Stimulated activated CD8-positive, alpha-beta memory T cell treated with anti-CD3 and anti-CD28 coated beads, Interleukin-2, amount 100 ng/mL, for 1 hour (primary cell): ENCODE measurements around the gene TMEM167B.

Experiments used
- DNase-seq, 2 donors: peaks; one replicate each; pipeline ENCODE4 v3.0.0-alpha.2; 2020; ENCODE audit warnings: low read depth in 2 of 2

Gene TMEM167B

DNA sequence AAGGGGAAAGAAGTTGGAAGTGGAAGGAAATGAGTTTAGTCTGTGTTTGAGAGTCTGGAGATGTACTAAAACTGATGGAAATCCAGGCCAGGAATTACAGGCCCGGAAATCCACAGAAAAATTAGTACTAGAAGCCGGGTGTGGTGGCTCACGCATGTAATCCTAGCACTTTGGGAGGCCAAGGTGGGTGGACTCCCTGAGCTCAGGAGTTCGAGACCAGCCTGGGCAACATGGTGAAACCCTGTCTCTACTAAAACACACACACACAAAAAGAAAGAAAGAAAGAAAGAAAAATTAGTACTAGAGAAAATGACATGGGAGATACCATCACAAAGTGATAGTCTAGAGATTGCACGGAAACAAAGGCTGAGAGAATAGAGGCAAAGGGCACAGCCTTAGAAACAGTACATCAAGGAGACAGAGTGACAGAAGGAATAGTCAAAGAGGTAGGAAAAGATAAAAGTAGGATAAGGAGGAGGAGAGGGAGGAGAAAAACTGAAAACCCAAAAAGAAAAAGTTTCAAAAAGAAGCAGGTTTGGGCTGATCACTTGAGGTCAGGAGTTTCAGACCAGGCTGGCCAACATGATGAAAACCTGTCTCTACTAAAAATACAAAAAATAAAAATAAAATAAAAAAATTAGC, 10.0 kb upstream of the TMEM167B start:
- no peak for DNase-seq

DNA sequence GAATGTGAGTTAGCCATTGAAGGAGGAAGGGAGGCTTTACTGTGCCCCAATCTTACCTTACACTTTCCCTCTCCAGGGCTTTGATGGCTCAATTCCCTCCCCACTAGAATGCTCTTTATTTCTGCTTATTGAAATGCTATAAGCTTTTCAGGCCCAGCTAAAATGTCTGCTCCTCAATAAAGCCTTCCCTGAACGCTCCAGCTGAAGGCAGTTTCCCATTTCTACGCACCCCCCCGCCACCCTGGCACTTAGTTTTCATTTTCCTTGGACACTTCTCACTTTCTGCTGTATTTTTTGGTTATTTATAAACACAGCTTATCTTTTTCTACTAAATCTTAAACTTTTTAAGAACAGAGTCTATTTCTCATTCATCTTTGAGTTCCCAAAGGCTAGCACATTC, 7.1 kb upstream of the TMEM167B start:
- DNase-seq: no peak

DNA sequence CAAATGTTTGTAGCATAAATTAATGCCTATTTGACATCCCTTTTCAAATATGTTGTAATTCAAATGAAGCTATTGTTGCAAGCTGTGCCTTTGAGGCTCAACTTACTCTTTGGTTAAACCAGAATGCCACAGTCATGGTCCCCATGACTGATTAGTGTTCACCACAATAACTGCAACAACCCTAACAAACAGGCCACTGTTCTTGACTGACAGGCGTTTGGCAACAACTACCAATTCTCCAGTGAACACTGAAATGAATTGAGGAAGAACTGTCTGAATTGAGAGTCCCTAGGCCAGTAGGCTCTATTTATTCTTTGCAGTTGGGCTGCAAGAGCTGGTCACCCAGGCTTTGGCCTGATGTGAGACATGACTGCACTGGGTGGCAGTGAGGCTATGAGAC, 6.6 kb upstream of the TMEM167B start:
- no peak for DNase-seq

- DNase-seq: no peak
Measured at GRCh38 chr1:109084563-109085517, 5.7 kb upstream of the TMEM167B start.

DNA sequence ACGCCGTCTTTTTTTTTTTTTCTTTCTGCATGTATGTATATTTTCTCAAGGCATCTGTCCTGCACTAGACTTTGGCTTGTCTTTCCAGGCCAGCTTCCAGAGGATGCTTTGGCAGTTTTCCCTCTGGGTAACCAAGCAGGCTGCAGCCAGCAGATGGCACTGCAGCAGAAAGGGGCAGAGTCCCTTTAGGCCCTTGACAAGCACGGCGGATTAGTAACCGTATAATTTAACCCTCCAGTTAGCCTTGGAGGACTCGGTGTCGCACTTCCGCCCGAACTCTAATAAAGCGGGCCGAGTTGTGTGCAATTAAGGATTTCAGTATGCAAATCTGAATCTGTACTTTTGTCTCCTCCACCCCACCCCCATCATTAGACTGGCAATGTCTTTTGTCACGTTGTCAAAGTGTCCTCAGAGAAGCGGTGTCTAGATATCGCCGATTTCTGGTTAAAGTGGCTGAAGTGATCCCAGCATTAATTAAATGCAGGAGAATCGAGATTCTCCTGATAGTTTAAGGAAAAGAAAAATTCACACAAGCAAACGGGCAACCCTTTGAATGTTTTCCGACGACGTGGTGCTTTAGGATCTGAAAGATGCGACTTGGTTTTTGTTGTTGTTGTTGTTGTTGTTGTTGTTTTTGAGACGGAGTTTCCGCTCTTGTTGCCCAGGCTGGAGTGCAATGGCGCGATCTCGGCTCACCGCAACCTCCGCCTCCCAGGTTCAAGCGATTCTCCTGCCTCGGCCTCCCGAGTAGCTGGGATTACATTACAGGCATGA, 1.1 kb upstream of the TMEM167B start:
- no peak for DNase-seq

DNA sequence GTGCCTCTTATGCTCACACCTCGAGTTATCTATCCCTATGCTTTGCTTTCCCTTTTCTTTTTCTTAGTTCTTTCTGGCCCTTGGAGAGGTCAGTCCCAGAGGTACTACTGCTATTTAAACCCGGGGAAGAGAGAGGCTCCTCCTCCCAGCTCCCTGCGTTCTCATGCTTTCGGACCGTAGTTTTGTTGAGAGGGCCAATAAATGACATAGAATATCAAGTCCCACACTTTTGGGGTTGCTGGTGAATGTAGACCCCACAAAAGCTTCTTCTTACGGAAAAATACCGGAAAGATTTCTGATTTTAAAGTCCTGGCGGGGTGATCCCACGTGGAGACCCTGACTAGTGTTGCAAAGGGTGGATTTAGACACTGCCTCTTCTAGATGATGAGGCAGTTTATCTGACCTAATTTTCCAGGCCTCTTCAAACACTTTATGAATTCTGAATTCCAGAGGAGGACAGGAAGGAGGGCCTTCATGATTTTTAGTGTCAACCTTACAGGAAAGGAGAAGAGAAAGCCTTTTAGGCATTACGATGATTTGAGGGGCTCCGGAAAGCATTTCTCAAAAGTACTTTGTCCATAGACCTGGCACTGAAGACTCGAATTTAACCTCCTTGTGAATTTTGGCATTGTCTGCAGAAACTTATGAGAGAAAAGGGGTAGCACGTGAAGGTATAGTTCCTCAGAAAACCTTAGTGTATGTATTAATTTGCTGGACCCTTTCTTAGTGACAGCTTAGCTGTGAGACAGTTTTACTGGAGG, 694 bp downstream of the TMEM167B start:
- no peak for DNase-seq

DNA sequence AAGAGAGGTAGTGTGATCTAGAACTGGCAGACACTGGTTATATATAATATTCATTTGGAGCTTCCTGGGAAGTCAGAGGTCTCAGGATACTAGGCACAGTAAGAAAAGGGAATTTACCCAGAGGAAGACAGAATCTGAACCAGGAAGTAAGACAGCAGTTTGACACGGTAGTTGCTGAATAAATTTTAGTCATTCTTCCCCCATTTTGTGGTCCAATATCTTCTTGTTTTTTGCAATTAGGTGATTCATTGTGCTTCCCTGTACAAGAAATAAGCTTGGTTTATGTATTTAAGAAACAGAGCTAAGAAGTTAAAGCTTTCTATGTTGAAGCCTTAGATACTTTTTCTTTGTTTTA, 1.3 kb downstream of the TMEM167B start:
- DNase-seq: no peak

GRCh38 chr1:109094377-109094803, 3.8 kb downstream of the TMEM167B start:
- no peak for DNase-seq

DNA sequence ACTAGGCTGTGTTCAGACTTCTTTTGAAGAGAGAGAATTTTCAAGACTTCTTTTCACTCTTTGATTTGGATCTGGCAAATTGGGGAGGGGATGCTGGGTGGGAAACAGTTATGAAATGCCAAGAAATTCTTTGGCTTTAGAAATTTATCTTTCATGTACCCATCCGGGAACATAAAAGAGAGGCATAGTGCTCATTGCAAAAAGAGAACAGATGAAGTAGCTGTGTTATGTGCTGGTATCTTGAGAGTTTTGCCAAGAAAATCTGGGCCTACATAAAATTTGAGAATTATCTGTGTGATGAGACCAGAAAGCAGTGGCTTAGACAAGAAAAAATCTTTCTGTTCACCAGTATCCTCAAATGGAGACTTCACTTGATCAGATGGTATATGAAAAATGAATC, 4.3 kb downstream of the TMEM167B start:
- no peak for DNase-seq

GRCh38 chr1:109095631-109096030, 5.1 kb downstream of the TMEM167B start:
- DNase-seq: no peak

- no peak for DNase-seq
Measured at GRCh38 chr1:109096120-109096519, 5.6 kb downstream of the TMEM167B start.

DNA sequence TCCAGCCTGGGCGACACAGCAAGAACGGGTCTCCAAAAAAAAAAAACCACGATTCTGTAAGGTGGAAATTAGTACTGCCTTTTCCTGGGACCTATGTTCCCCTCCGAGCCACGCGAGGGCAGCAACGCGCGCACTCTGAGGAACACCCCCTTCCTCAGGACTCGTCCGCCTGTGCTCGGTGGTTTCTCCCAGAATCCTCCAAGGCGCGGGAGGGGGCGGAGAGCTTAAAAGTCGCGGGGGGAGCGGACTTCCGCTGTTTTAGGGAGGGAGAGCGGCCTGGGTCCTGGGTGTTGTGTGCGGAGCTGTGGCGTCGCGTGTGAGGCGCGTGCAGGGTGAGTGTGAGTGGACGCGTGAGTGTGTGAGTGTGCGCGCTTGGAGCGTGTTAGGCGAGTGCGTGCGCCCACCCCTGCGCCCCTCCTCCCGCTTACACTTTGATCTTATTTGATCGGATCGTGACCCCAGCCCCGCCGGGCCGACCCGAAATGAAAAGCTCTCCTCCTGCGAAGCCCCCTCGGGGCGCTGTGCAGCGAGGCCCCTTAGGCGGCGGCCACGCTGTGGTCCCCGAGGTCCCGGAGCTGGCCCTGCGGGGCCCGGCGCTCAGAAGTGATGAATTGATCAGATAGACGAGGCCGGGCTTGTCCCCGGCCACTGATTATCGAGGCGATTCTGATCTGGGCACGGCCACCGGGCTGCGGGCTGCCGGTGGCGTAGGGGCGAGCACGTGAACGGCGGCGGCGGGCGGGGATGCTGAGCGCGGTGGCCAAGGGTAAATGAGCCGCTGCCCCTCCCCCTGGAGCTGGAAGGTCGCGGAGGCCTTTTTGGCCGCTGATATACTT, 9.6 kb downstream of the TMEM167B start:
- peak; percentile 89 to 95 for DNase-seq

GRCh38 chr1:109104364-109105151, 14.0 kb downstream of the TMEM167B start:
- DNase-seq: no peak

DNA sequence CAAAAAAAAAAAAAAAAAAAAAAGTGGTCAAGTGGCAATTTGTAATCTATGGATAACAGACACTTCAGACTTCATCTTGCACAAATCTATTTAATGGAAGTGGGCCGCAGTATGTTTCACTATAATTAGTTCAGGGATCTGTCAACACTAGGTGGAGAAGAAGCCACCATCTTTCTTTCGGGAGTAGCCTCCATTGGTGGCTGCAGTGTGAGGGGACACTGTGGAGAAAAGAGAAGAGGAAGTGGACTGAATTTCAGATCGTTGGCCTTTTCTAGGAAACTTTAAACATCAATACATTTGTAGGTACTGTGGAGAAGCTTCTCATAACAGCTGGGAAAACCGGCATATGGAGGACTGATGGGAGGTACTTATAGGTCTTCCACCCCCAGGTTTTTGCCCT, 15.3 kb downstream of the TMEM167B start:
- DNase-seq: no peak

DNA sequence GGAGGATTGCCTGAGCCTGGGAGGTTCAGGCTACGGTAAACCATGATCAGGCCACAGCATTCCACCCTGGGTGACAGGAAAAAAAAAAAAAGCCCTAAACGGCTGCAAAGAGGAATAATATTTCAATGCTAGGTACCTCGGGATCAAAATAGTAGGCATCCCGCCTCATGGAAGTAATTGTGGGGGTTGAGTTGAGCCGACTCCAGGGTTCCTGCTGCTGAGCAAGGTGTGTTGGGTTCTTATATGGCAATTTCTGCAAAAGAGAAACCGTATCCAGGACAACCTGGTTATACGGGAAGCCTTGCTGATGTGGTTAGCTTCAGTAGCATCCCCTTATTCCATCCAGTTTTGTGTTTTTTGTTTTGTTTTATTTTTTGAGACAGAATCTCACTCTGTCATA, 17.2 kb downstream of the TMEM167B start:
- no peak for DNase-seq

- no peak for DNase-seq
Measured at GRCh38 chr1:109109906-109110305, 19.3 kb downstream of the TMEM167B start.

GRCh38 chr1:109111386-109112055, 21.0 kb downstream of the TMEM167B start:
- DNase-seq: no peak

DNA sequence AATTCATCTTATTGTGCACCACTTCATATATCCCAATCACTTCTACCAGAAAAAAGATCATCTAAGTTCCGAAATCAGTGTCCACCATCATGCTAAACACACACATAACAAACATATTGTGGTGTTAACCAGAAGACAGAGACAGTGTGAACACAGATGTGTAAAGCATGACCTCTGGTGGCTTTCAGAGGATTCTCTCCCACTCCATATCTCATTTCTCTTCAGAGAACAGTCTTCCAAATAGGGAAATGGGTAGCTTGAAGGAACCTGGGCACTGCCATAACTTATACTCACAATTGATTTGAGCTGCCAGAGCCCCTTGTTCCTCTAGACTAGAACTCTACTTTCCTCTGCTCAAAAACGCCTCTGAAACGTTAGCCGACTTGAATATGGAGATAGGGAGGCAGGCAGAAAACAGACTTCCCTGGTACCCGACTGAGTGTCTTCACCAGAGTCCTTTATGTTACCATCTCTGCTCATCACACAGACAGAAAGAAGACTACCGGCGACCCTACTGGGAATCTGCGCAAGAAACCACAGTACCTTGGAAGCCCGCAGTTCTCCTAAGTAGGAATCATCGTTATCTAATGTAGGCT, 21.6 kb downstream of the TMEM167B start:
- DNase-seq: no peak
